H1 (cell line): ENCODE measurements around the gene CGAS. TPM values are rescaled to one million over a fixed set of nuclear protein-coding genes. Genes with fewer than 3 reads are reported as not detected.

Experiments used
- CTCF ChIA-PET: fragments of 300-600 bp; sonication (Branson Sonifier 250); formaldehyde crosslinking; loops from one replicate; lab custom pipeline; 2021; ENCODE audit not compliant: partially characterized antibody; lab: Charles Lee
- POLR2A ChIA-PET: fragments of 300-600 bp; sonication (Branson Sonifier 250); formaldehyde crosslinking; loops from one replicate; lab custom pipeline; 2021; ENCODE audit warnings: inconsistent platforms; ENCODE audit not compliant: partially characterized antibody; lab: Charles Lee
- DNase-seq, 2 experiments: peaks; one replicate each; pipeline versions ENCODE4 v3.0.0 to v3.0.0-alpha.2; 2010 to 2022; ENCODE audit warnings: low spot score in 2 of 2, low read depth in 1 of 2, mixed read lengths in 1 of 2
- FAIRE-seq: peaks from 2 replicates; lab custom pipeline; 2011; peaks lifted over from hg19 to GRCh38; lab: Jason Lieb, UNC
- H2AFZ ChIP-seq: 2 replicates; pipeline ENCODE4 v1.8.1; 2012; ENCODE audit warnings: low read length, inconsistent platforms
- H2AK5ac ChIP-seq: 2 replicates; pipeline ENCODE4 v1.6.1; 2013; ENCODE audit warnings: low read depth, low read length
- H2BK120ac ChIP-seq: replicated peaks from 2 replicates; pipeline ENCODE3; 2013; ENCODE audit warnings: low read depth, low read length, inconsistent platforms
- H2BK12ac ChIP-seq: 2 replicates; pipeline ENCODE4 v1.6.1; 2013; ENCODE audit warnings: low read depth, low read length
- H2BK15ac ChIP-seq: 2 replicates; pipeline ENCODE4 v1.6.1; 2013; ENCODE audit warnings: low read length
- H2BK20ac ChIP-seq: 2 replicates; pipeline ENCODE4 v1.6.1; 2013; ENCODE audit warnings: low read length
- H2BK5ac ChIP-seq: 2 replicates; pipeline ENCODE4 v1.6.1; 2013; ENCODE audit warnings: low read depth, low read length
- H3K14ac ChIP-seq: 2 replicates; pipeline ENCODE4 v1.6.1; 2013; ENCODE audit warnings: inconsistent platforms; ENCODE audit not compliant: insufficient read length
- H3K18ac ChIP-seq: 2 replicates; pipeline ENCODE4 v1.6.1; 2013; ENCODE audit warnings: low read length; ENCODE audit errors: extremely low read depth
- H3K23ac ChIP-seq: 2 replicates; pipeline ENCODE4 v1.6.1; 2013; ENCODE audit warnings: inconsistent platforms; ENCODE audit not compliant: insufficient read length
- H3K23me2 ChIP-seq: 2 replicates; pipeline ENCODE4 v1.6.1; 2013; ENCODE audit warnings: low read depth, low read length
- H3K27ac ChIP-seq: 2 replicates; pipeline ENCODE4 v1.6.1; 2011; ENCODE audit warnings: low read depth, low read length, inconsistent platforms
- H3K27me3 ChIP-seq, 4 experiments: replicated peaks in 1 of 4; 1 replicate in 1 of 4; 2 replicates in 3 of 4; pipeline versions ENCODE4 v1.6.1 to v1.8.1; 2011 to 2013; ENCODE audit warnings: low read length in 3 of 4, mild to moderate bottlenecking in 3 of 4, inconsistent platforms in 2 of 4, mixed read lengths in 2 of 4, moderate library complexity in 1 of 4; ENCODE audit not compliant: control insufficient read depth in 3 of 4, insufficient read depth in 3 of 4; ENCODE audit errors: extremely low read depth in 1 of 4
- H3K36me3 ChIP-seq, 4 experiments: 2 replicates each; pipeline versions ENCODE4 v1.6.1 to v1.8.1; 2011 to 2013; ENCODE audit warnings: mild to moderate bottlenecking in 4 of 4, low read length in 3 of 4, moderate library complexity in 2 of 4, control low read depth in 1 of 4, inconsistent platforms in 1 of 4; ENCODE audit not compliant: insufficient read depth in 4 of 4, control insufficient read depth in 2 of 4
- H3K4ac ChIP-seq: replicated peaks from 2 replicates; pipeline ENCODE3; 2013; ENCODE audit warnings: low read length, low read depth, mixed read lengths, inconsistent platforms; ENCODE audit not compliant: insufficient read length
- H3K4me1 ChIP-seq, 4 experiments: replicated peaks in 1 of 4; 1 replicate in 1 of 4; 2 replicates in 3 of 4; pipeline versions ENCODE4 v1.6.1 to v1.8.1; 2011 to 2013; ENCODE audit warnings: low read length in 3 of 4, inconsistent platforms in 2 of 4, mixed read lengths in 1 of 4; ENCODE audit not compliant: insufficient read depth in 4 of 4, control insufficient read depth in 3 of 4
- H3K4me2 ChIP-seq, 2 experiments: 2 replicates each; pipeline versions ENCODE4 v1.6.1 to v1.8.1; 2011 to 2013; ENCODE audit warnings: low read depth in 2 of 2, low read length in 2 of 2, control low read depth in 1 of 2, inconsistent platforms in 1 of 2, mild to moderate bottlenecking in 1 of 2; ENCODE audit not compliant: insufficient read depth in 1 of 2
- H3K4me3 ChIP-seq, 4 experiments: fragments of 200-600, 300-600 bp in 1 of 4; sonication (generic), shearing (Covaris generic), sonication (Bioruptor Twin) in 1 of 4; 2 replicates each; pipeline versions ENCODE4 v1.5.1 to v1.8.1; 2011 to 2016; ENCODE audit warnings: low read length in 4 of 4, low read depth in 3 of 4, control low read depth in 2 of 4, inconsistent platforms in 2 of 4, mild to moderate bottlenecking in 2 of 4, mixed read lengths in 1 of 4, moderate library complexity in 1 of 4; ENCODE audit not compliant: insufficient read depth in 2 of 4; ENCODE audit errors: extremely low read depth in 1 of 4
- H3K56ac ChIP-seq: replicated peaks from 2 replicates; pipeline ENCODE3; 2013; ENCODE audit warnings: low read depth, mild to moderate bottlenecking, mixed read lengths, low read length, inconsistent platforms; ENCODE audit not compliant: insufficient read length
- H3K79me1 ChIP-seq: 2 replicates; pipeline ENCODE4 v1.6.1; 2013; ENCODE audit warnings: low read depth, low read length, control low read depth
- H3K79me2 ChIP-seq, 2 experiments: 2 replicates each; pipeline versions ENCODE4 v1.6.1 to v1.8.1; 2012 to 2013; ENCODE audit warnings: low read length in 2 of 2, mild to moderate bottlenecking in 2 of 2, inconsistent platforms in 1 of 2; ENCODE audit not compliant: insufficient read depth in 2 of 2, control insufficient read depth in 1 of 2
- H3K9ac ChIP-seq, 4 experiments: replicated peaks in 1 of 4; 1 replicate in 1 of 4; 2 replicates in 3 of 4; pipeline versions ENCODE4 v1.6.1 to v1.8.1; 2011 to 2013; ENCODE audit warnings: low read depth in 3 of 4, low read length in 3 of 4, control low read depth in 2 of 4, mild to moderate bottlenecking in 2 of 4, moderate library complexity in 2 of 4, inconsistent platforms in 1 of 4; ENCODE audit errors: extremely low read depth in 1 of 4
- H3K9me3 ChIP-seq, 2 experiments: 2 replicates each; pipeline versions ENCODE4 v1.6.1 to v1.8.1; 2012 to 2013; ENCODE audit warnings: mild to moderate bottlenecking in 2 of 2, moderate library complexity in 2 of 2, control low read depth in 1 of 2, inconsistent platforms in 1 of 2, low read depth in 1 of 2, low read length in 1 of 2, mixed read lengths in 1 of 2; ENCODE audit not compliant: insufficient read depth in 2 of 2
- H4K20me1 ChIP-seq, 2 experiments: replicated peaks in 1 of 2; 2 replicates each; pipeline versions ENCODE3 to v1.8.1; 2011 to 2013; ENCODE audit warnings: inconsistent platforms in 2 of 2, low read length in 2 of 2, mild to moderate bottlenecking in 1 of 2; ENCODE audit not compliant: insufficient read depth in 2 of 2, control insufficient read depth in 1 of 2
- H4K5ac ChIP-seq: 2 replicates; pipeline ENCODE4 v1.6.1; 2013; ENCODE audit warnings: low read length, low read depth, mixed read lengths, inconsistent platforms; ENCODE audit not compliant: insufficient read length
- H4K8ac ChIP-seq: 2 replicates; pipeline ENCODE4 v1.8.0; 2013; ENCODE audit warnings: mild to moderate bottlenecking, moderate library complexity, low read length, inconsistent platforms; ENCODE audit not compliant: insufficient read depth; ENCODE audit errors: extremely low read depth
- H4K91ac ChIP-seq: replicated peaks from 2 replicates; pipeline ENCODE3; 2013; ENCODE audit warnings: low read length, mixed read lengths, inconsistent platforms; ENCODE audit not compliant: insufficient read length
- BACH1 ChIP-seq: IDR thresholded peaks from 2 replicates; pipeline ENCODE4 v1.6.1; 2012; ENCODE audit warnings: low read length, improper control_type of control experiment
- BCL11A ChIP-seq, 2 experiments: IDR thresholded peaks; one replicate each; pipeline ENCODE4 v1.6.1; 2011; ENCODE audit warnings: low read depth in 2 of 2, low read length in 2 of 2, mild to moderate bottlenecking in 2 of 2
- CEBPB ChIP-seq: IDR thresholded peaks from 2 replicates; pipeline ENCODE4 v1.6.1; 2012; ENCODE audit warnings: low read depth, low read length
- CREB1 ChIP-seq: IDR thresholded peaks from 2 replicates; pipeline ENCODE4 v1.6.1; 2012; ENCODE audit warnings: inconsistent platforms
- WGBS, 2 experiments: shearing (Covaris generic) in 1 of 2; methylation state at CpG; one replicate each; pipeline versions ENCODE4 v1.1.6 to v1.1.7; 2013 to 2015; ENCODE audit warnings: low lambda C conversion rate in 2 of 2, mixed read lengths in 2 of 2, inconsistent platforms in 1 of 2, low coverage in 1 of 2, missing lambda C conversion rate in 1 of 2; ENCODE audit not compliant: insufficient replicate concordance in 2 of 2, insufficient coverage in 1 of 2, insufficient read length in 1 of 2; ENCODE audit errors: extremely low coverage in 1 of 2, missing lambda C conversion rate in 1 of 2; 5-methylcytosine and 5-hydroxymethylcytosine counted together
- polyA plus RNA-seq, 7 experiments: library from polyadenylated mRNA; depleted of rRNA in 3 of 7; stranded (reverse) in 5 of 7; unstranded in 2 of 7; fragments of >200 nt in 5 of 7; fragments of 200-250 nt in 2 of 7; gene quantifications; 1 replicate in 5 of 7; 2 replicates in 1 of 7; 4 replicates in 1 of 7; pipeline versions ENCODE4 v1.2.1 to v1.2.3, GENCODE V29; 2011 to 2013; ENCODE audit warnings: missing spikeins in 2 of 7, mixed read lengths in 2 of 7
- total RNA-seq: library from RNA; stranded (reverse); fragmentation: NEBNext Ultra II Directional; extraction: Animal tissue kit (Norgen Biotek cat#: 25700); gene quantifications from 2 replicates; pipeline ENCODE4 v1.2.1, GENCODE V29; 2021

The CGAS gene
- total and polyA plus RNA-seq, 2 of the 8 experiments (the other 6 are each of a cell fraction or from before 2014, with no cell fraction given): 2.1 to 6.3 TPM

GRCh38 chr6:73487473-73487872, 35.4 kb upstream of the CGAS start:
- Histone ChIP-seq H4K20me1 (no peaks in the 10 kb centered on the region), H2BK5ac (no peak overlapping the region), H3K56ac (no peak overlapping the region), H2BK12ac (no peak overlapping the region), H4K8ac (no peak overlapping the region), H2BK120ac (no peak overlapping the region), H3K23ac (no peak overlapping the region), H3K27me3 (no peaks in the 10 kb centered on the region), H3K79me2 (no peaks in the 10 kb centered on the region), H3K18ac (no peak overlapping the region), H3K79me1 (no peaks in the 10 kb centered on the region), H2BK15ac (no peak overlapping the region), H2BK20ac (no peak overlapping the region), H3K27ac (no peak overlapping the region), H3K4me3 (no peak overlapping the region), H4K5ac (no peak overlapping the region), H3K4ac (no peak overlapping the region), H4K91ac (no peak overlapping the region), H2AK5ac (no peak overlapping the region), H3K23me2 (no peaks in the 10 kb centered on the region), H3K4me2 (no peak overlapping the region), H3K14ac (no peak overlapping the region), H2AFZ (no peak overlapping the region), H3K4me1 (no peaks in the 10 kb centered on the region), H3K36me3 (peaks cover 5 to 46% (median 26%) of the 10 kb centered on the region in 4 experiments; a peak in 7 of 8 replicates), H3K9me3 (no peaks in the 10 kb centered on the region), H3K9ac (no peak overlapping the region)
- WGBS, 2 experiments: 92% methylated on average over 6 of the region's 7 CpGs; no CpG with 5 or more reads in 1 of the 2 experiments
- FAIRE-seq (no peak), DNase-seq (no peak)
- ChIA-PET CTCF (interaction anchor here (1.1 to 2.2 kb wide), 2 partner anchors 10 to 123 kb away, joined by 3 to 7 read pairs; no protein-coding TSS in a partner anchor), POLR2A (interaction anchor here (0.6 to 2.5 kb wide), 9 partner anchors 9 to 167 kb away, joined by 3 to 8 read pairs (median 4); partner anchors contain the start of gene EEF1A1)
- TF ChIP-seq CREB1: no peak
- no peak for TF ChIP-seq CEBPB
- no peak for TF ChIP-seq BACH1
- TF ChIP-seq BCL11A (IDR thresholded peaks at IDR 0.05; ENCODE audit: low read depth in 2 of 2, low read length in 2 of 2): no peak
